OCI-LY7 (cell line): ENCODE data around the gene HYOU1. TPM values are rescaled to one million over a fixed set of nuclear protein-coding genes. Genes with fewer than 3 reads are reported as not detected.

Experiments
- BruUV-seq: library from RNA; stranded (reverse); fragments of 400-500 nt; replicated peaks from 2 replicates; lab custom pipeline; 2021; lab: Mats Ljungman, UMichigan
- CTCF ChIA-PET: fragments of 300-600 bp; sonication (Branson Sonifier 250); formaldehyde crosslinking; loops from one replicate; lab custom pipeline; 2022; ENCODE audit warnings: antibody characterized with exemption; ENCODE audit not compliant: unreplicated experiment; lab: Charles Lee
- POLR2A ChIA-PET: fragments of 300-600 bp; sonication (Branson Sonifier 250); formaldehyde crosslinking; loops from one replicate; lab custom pipeline; 2022; ENCODE audit warnings: antibody characterized with exemption; lab: Charles Lee
- DNase-seq: peaks from one replicate; pipeline ENCODE4 v3.0.0-alpha.2; 2015; ENCODE audit warnings: low spot score
- H2AFZ ChIP-seq: fragments of 200-600 bp; sonication (generic), shearing (Covaris generic); 2 replicates; pipeline ENCODE4 v1.6.1; 2014; ENCODE audit warnings: mild to moderate bottlenecking, antibody characterized with exemption, low read length, moderate library complexity
- H3K27ac ChIP-seq: fragments of 200-600 bp; sonication (generic); 2 replicates; pipeline ENCODE4 v1.5.1; 2014; ENCODE audit warnings: mixed run types, low read depth, mild to moderate bottlenecking, moderate library complexity, low read length, inconsistent platforms; ENCODE audit not compliant: poor library complexity, severe bottlenecking
- H3K36me3 ChIP-seq: fragments of 200-600 bp; sonication (generic); 2 replicates; pipeline ENCODE4 v1.6.1; 2014; ENCODE audit warnings: mild to moderate bottlenecking, antibody characterized with exemption, low read length, moderate library complexity, mixed read lengths; ENCODE audit not compliant: insufficient read depth
- H3K4me1 ChIP-seq: fragments of 200-600 bp; sonication (generic); 2 replicates; pipeline ENCODE4 v1.5.1; 2014; ENCODE audit warnings: mild to moderate bottlenecking, low read length; ENCODE audit not compliant: insufficient read depth, poor library complexity, severe bottlenecking
- H3K4me2 ChIP-seq: fragments of 200-600 bp; sonication (generic); 2 replicates; pipeline ENCODE4 v1.6.1; 2014; ENCODE audit warnings: mild to moderate bottlenecking, low read length
- H3K4me3 ChIP-seq: fragments of 200-600 bp; sonication (generic); 2 replicates; pipeline ENCODE4 v1.5.1; 2014; ENCODE audit warnings: mild to moderate bottlenecking, low read depth, low read length; ENCODE audit not compliant: poor library complexity, severe bottlenecking
- H3K79me2 ChIP-seq: fragments of 200-600 bp; sonication (generic); 2 replicates; pipeline ENCODE4 v1.6.1; 2016; ENCODE audit warnings: low read depth, mild to moderate bottlenecking, low read length, moderate library complexity, mixed read lengths; ENCODE audit not compliant: insufficient read depth
- H3K9me2 ChIP-seq: fragments of 200-600 bp; sonication (generic); 2 replicates; pipeline ENCODE4 v1.6.1; 2016; ENCODE audit warnings: mild to moderate bottlenecking, low read length, mixed read lengths; ENCODE audit not compliant: insufficient read depth
- H3K9me3 ChIP-seq: fragments of 200-600 bp; sonication (generic); 2 replicates; pipeline ENCODE4 v1.6.1; 2014; ENCODE audit warnings: mild to moderate bottlenecking, mixed run types, low read length, mixed read lengths
- H4K20me1 ChIP-seq: fragments of 200-600 bp; sonication (generic); 2 replicates; pipeline ENCODE4 v1.6.1; 2014; ENCODE audit warnings: mild to moderate bottlenecking, antibody characterized with exemption, low read length, moderate library complexity, mixed read lengths; ENCODE audit not compliant: insufficient read depth
- EZH2phosphoT487 ChIP-seq: fragments of 200-600 bp; sonication (generic); IDR thresholded peaks from 2 replicates; pipeline ENCODE4 v1.6.1; 2018; ENCODE audit warnings: low read depth, borderline replicate concordance, mild to moderate bottlenecking, mixed run types, antibody characterized with exemption, low read length, moderate library complexity, mixed read lengths
- intact Hi-C: fragments of 100-400 bp; cut with micrococcal nuclease; formaldehyde crosslinking; loops from one replicate; pipeline ENCODE4 v1.10.0; 2022; ENCODE audit not compliant: unreplicated experiment
- total RNA-seq, 2 experiments: library from RNA; depleted of rRNA in 1 of 2; stranded (reverse); fragments of >200 nt in 1 of 2; shearing (Covaris generic) in 1 of 2; gene quantifications; 2 replicates each; pipeline ENCODE4 v1.2.3, GENCODE V29; 2014 to 2022
- TF ChIP-seq, protein P1 (sequence below): fragments of 200-600 bp; sonication (generic); conservative IDR thresholded peaks from 2 replicates; pipeline ENCODE4 v1.5.1; 2014; ENCODE audit warnings: mild to moderate bottlenecking, antibody characterized with exemption, low read length, moderate library complexity, mixed read lengths

The HYOU1 gene
- total RNA-seq, 2 experiments from 2014 or later, result 86.6 to 117 TPM

DNA sequence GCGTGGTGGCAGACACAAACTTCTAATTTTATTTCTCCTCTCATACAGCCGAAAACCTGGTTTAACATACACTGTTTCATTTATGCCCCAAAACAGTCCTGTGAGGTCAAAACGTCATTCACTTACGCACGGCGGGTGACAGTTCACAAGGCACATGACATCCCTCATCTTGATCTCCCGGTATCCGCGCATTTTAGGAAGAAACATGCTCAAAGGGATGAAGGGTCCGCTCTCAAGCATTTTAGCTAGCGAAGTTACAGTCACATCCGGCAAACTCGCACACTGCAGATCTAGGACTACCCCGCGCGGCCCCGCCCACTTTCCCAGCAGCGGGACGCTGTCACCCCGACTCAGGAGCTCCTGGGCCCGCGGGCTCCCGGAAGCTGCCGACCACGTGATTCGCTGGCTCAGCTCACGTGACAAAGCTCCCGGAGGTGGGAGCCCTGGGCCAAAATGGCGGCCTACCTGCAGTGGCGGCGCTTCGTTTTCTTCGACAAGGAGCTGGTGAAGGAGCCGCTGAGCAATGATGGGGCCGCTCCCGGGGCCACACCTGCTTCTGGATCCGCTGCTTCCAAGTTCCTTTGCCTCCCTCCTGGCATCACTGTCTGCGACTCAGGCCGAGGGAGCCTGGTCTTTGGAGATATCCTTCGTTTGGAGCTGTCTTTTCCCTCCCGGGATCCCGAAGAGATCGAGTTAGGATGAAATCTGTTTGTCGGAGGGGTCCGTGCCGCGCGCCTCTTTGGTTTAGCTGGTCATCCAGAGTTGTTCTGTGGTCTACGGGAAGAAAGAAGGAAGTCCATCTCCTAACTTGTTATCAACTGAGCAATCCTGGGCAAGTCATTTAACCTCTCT, 10.6 kb upstream of the HYOU1 start, which contains the start of gene VPS11:
Gene VPS11 (plus strand): TSS at position 448 of the 852 bp plus-strand sequence. CDS start 6 bp downstream, at position 454.
- Histone ChIP-seq H3K4me3 (peak within 1 kb of the TSS; percentile 83), H3K4me2 (peak within 1 kb of the TSS; percentile 88), H4K20me1 (no peaks in the 10 kb centered on the region), H3K79me2 (peaks cover 25% of the 10 kb centered on the region), H3K4me1 (peaks cover 23% of the 10 kb centered on the region), H2AFZ (peak within 1 kb of the TSS; percentile 90), H3K36me3 (peaks cover 24% of the 10 kb centered on the region), H3K9me2 (no peaks in the 10 kb centered on the region), H3K27ac (peak within 1 kb of the TSS; percentile 75), H3K9me3 (no peaks in the 10 kb centered on the region)
- BruUV-seq, result TSS peak; percentile 89
- POLR2A ChIA-PET, result interaction anchor here (0.5 to 3.0 kb wide), 17 partner anchors 10 to 162 kb away, joined by 3 to 22 read pairs (median 4); partner anchors contain the start of genes CENATAC, DPAGT1 and HMBS
- intact Hi-C loops, result loop anchor here (1.0 to 5.0 kb wide), 3 partner anchors 17 to 255 kb away; partner anchors contain the start of gene HMBS
- peak; percentile 98 for DNase-seq
- TF ChIP-seq EZH2phosphoT487, result no peak
- TF ChIP-seq, protein P1, sequence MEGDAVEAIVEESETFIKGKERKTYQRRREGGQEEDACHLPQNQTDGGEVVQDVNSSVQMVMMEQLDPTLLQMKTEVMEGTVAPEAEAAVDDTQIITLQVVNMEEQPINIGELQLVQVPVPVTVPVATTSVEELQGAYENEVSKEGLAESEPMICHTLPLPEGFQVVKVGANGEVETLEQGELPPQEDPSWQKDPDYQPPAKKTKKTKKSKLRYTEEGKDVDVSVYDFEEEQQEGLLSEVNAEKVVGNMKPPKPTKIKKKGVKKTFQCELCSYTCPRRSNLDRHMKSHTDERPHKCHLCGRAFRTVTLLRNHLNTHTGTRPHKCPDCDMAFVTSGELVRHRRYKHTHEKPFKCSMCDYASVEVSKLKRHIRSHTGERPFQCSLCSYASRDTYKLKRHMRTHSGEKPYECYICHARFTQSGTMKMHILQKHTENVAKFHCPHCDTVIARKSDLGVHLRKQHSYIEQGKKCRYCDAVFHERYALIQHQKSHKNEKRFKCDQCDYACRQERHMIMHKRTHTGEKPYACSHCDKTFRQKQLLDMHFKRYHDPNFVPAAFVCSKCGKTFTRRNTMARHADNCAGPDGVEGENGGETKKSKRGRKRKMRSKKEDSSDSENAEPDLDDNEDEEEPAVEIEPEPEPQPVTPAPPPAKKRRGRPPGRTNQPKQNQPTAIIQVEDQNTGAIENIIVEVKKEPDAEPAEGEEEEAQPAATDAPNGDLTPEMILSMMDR, result no peak
- CTCF ChIA-PET, result no interaction called here

DNA sequence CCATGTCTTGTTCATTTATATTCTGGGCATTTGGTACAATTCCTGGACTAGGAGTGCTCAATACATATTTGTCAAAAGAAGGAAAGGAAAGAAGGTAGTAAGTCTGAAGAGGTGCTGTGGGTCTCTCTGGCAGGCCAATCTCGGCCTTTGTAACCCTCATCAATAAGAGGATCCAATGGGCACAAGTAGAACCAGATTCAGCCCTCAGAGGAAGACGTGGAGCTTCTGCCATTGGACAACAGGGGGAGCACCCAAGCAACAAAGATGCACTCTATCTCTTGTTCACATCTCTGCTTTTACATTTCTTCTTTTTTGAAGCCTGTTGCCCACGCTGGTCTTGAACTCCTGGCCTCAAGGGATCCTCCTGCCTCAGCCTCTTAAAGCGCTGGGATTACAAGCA, 8.4 kb upstream of the HYOU1 start:
- Histone ChIP-seq H3K4me3 (no peak overlapping the region), H3K79me2 (peaks cover 25% of the 10 kb centered on the region), H2AFZ (no peak overlapping the region), H3K27ac (no peak overlapping the region), H3K4me2 (no peak overlapping the region; the same call in 1 of the 2 replicates), H3K9me2 (no peaks in the 10 kb centered on the region), H3K4me1 (peaks cover 23% of the 10 kb centered on the region), H3K36me3 (peaks cover 7% of the 10 kb centered on the region; the same call in 1 of the 2 replicates), H3K9me3 (no peaks in the 10 kb centered on the region), H4K20me1 (no peaks in the 10 kb centered on the region)
- no TSS peak for BruUV-seq
- POLR2A ChIA-PET, result interaction anchor here (1.0 kb wide), 1 partner anchor 22 kb away, joined by 3 read pairs; no protein-coding TSS in a partner anchor
- intact Hi-C loops, result loop anchor here (1.0 to 5.0 kb wide), 2 partner anchors 35 to 257 kb away; no protein-coding TSS in a partner anchor
- DNase-seq, result peak; percentile 61
- TF ChIP-seq, protein P1, result peak; percentile 83
- no peak for TF ChIP-seq EZH2phosphoT487
- CTCF ChIA-PET, result interaction anchor here (1.0 kb wide), 1 partner anchor 18 kb away, joined by 4 read pairs; no protein-coding TSS in a partner anchor
